KMS-11 (cell line): Measurements from ENCODE around the gene MED10.

Experiments
- H2AFZ ChIP-seq: fragments of 200-600 bp; sonication (generic); 2 replicates; pipeline ENCODE4 v1.6.1; 2016; ENCODE audit warnings: antibody characterized with exemption, mixed run types, low read depth
- H3K27ac ChIP-seq: fragments of 200-600 bp; sonication (generic); 2 replicates; pipeline ENCODE4 v1.6.1; 2016; ENCODE audit warnings: mild to moderate bottlenecking, mixed run types
- H3K27me3 ChIP-seq: fragments of 200-600 bp; sonication (generic); 2 replicates; pipeline ENCODE4 v1.6.1; 2017; ENCODE audit warnings: mild to moderate bottlenecking, low read depth, mixed run types, moderate library complexity; ENCODE audit not compliant: insufficient read depth
- H3K36me3 ChIP-seq: fragments of 200-600 bp; sonication (generic); 2 replicates; pipeline ENCODE4 v1.6.1; 2017; ENCODE audit warnings: mild to moderate bottlenecking, mixed run types; ENCODE audit not compliant: insufficient read depth
- H3K4me1 ChIP-seq: fragments of 200-600 bp; sonication (generic); 2 replicates; pipeline ENCODE4 v1.6.1; 2016; ENCODE audit warnings: mild to moderate bottlenecking, low read depth, mixed run types; ENCODE audit not compliant: poor library complexity, severe bottlenecking
- H3K4me2 ChIP-seq: fragments of 200-600 bp; sonication (generic); 2 replicates; pipeline ENCODE4 v1.7.0; 2016; ENCODE audit warnings: mild to moderate bottlenecking, mixed run types
- H3K4me3 ChIP-seq: fragments of 200-600 bp; sonication (generic); IDR thresholded peaks from 2 replicates; pipeline ENCODE4 v1.6.1; 2017; ENCODE audit warnings: low read depth, low read length, mixed read lengths; ENCODE audit not compliant: insufficient read depth
- H3K79me2 ChIP-seq: fragments of 200-600 bp; sonication (generic); 2 replicates; pipeline ENCODE4 v1.6.1; 2016; ENCODE audit warnings: low read depth, mixed run types; ENCODE audit not compliant: insufficient read depth
- H3K9ac ChIP-seq: fragments of 200-600 bp; sonication (generic); 2 replicates; pipeline ENCODE4 v1.6.1; 2016; ENCODE audit warnings: mild to moderate bottlenecking, mixed run types
- H4K20me1 ChIP-seq: fragments of 200-600 bp; sonication (generic); 2 replicates; pipeline ENCODE4 v1.6.1; 2016; ENCODE audit warnings: mild to moderate bottlenecking, mixed run types; ENCODE audit not compliant: insufficient read depth
- TF ChIP-seq, protein P1 (sequence below): fragments of 200-600 bp; sonication (generic); conservative IDR thresholded peaks from 2 replicates; pipeline ENCODE4 v1.6.1; 2017; ENCODE audit warnings: low read depth, mild to moderate bottlenecking, antibody characterized with exemption, low read length, moderate library complexity, mixed read lengths

Gene MED10

DNA sequence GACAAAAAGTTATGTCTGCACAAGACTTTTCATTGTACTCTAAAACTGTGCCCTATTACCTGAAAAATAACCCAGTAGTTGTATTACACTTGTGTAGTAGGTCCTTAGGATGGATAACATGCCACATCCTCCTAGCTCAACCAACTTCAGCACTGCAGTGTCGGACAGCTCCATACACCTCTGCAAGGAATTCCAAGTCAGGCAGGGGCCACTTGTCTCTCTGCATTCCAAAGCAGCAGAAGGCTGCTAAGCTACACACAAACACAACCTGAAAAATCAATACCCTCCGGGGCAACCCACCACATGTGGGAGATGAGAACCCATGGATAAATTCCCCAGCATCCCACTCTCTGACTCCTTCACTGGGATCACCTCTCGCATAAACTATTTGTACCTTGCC lies 50.2 kb downstream of the MED10 start:
- no peak overlapping the region for H3K9ac ChIP-seq
- H3K27me3 ChIP-seq = no peaks in the 10 kb centered on the region
- H3K27ac ChIP-seq = no peak overlapping the region
- H2AFZ ChIP-seq = no peak overlapping the region
- H3K36me3 ChIP-seq = no peaks in the 10 kb centered on the region
- H3K4me2 ChIP-seq = no peak overlapping the region
- H4K20me1 ChIP-seq = no peaks in the 10 kb centered on the region
- no peaks in the 10 kb centered on the region for H3K79me2 ChIP-seq
- TF ChIP-seq, protein P1, sequence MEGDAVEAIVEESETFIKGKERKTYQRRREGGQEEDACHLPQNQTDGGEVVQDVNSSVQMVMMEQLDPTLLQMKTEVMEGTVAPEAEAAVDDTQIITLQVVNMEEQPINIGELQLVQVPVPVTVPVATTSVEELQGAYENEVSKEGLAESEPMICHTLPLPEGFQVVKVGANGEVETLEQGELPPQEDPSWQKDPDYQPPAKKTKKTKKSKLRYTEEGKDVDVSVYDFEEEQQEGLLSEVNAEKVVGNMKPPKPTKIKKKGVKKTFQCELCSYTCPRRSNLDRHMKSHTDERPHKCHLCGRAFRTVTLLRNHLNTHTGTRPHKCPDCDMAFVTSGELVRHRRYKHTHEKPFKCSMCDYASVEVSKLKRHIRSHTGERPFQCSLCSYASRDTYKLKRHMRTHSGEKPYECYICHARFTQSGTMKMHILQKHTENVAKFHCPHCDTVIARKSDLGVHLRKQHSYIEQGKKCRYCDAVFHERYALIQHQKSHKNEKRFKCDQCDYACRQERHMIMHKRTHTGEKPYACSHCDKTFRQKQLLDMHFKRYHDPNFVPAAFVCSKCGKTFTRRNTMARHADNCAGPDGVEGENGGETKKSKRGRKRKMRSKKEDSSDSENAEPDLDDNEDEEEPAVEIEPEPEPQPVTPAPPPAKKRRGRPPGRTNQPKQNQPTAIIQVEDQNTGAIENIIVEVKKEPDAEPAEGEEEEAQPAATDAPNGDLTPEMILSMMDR = no peak
- no peaks in the 10 kb centered on the region for H3K4me1 ChIP-seq
- no peak overlapping the region for H3K4me3 ChIP-seq

DNA sequence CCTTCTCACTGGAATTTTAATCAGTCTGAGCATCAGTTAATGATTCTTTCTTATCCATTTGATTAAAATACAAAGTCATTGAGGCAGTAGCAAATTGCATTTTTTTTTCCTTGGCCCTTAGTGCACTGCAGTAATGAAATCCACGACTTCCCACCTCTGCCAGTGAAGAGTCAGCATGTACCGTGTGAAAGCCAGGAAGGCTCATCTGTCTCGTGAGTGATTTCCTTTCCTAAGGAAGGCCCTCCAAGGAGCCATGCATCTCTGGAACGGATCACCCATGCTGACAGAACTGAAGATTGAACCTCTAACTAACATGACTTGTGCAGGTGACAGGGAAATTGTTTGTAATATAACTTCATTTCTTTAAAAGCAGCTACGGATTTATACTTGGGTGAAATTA lies 51.6 kb downstream of the MED10 start:
- Histone ChIP-seq H3K27ac (no peak overlapping the region), H2AFZ (no peak overlapping the region), H3K4me3 (no peak overlapping the region), H3K4me1 (no peaks in the 10 kb centered on the region), H3K36me3 (no peaks in the 10 kb centered on the region), H3K27me3 (no peaks in the 10 kb centered on the region), H3K9ac (no peak overlapping the region), H4K20me1 (no peaks in the 10 kb centered on the region), H3K79me2 (no peaks in the 10 kb centered on the region), H3K4me2 (no peak overlapping the region)
- TF ChIP-seq, protein P1 = no peak

DNA sequence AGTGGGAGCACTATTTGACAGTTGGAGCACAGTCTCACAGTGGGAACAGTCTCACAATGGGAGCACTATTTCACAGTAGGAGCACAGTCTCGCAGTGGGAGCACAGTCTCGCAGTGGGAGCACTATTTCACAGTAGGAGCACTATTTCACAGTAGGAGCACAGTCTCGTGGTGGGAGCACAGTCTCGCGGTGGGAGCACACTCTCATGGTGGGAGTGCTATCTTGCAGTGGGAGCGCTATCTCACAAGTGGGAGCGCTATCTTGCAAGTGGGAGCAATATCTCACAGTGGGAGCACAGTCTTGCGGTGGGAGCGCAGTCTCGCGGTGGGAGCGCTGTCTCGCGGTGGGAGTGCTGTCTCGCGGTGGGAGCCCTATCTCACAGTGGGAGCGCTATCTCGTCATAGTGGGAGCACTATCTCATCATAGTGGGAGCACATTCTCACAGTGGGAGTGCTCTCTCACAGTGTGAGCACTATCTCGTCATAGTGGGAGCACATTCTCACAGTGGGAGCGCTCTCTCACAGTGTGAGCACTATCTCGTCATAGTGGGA lies 56.1 kb downstream of the MED10 start:
- Histone ChIP-seq H3K36me3 (no peaks in the 10 kb centered on the region), H3K4me1 (no peaks in the 10 kb centered on the region), H3K9ac (no peak overlapping the region), H3K27ac (no peak overlapping the region), H2AFZ (no peak overlapping the region), H3K27me3 (no peaks in the 10 kb centered on the region), H3K4me3 (no peak overlapping the region), H3K79me2 (no peaks in the 10 kb centered on the region), H4K20me1 (no peaks in the 10 kb centered on the region), H3K4me2 (no peak overlapping the region)
- TF ChIP-seq, protein P1 = no peak
